ENCODE data around the gene POU5F2.

- no peak for TF ChIP-seq CTCF (IDR thresholded peaks at IDR 0.05)
- no peak for TF ChIP-seq POLR2A (IDR thresholded peaks at IDR 0.05)
Measured at GRCh38 chr5:93724791-93725190, 16.6 kb downstream of the POU5F2 start.
